ENCODE results near the gene FLOT2.
"Not testable (repeated sequence)": the region's sequence is repeated elsewhere in the genome, so short reads cannot be mapped to it uniquely, and the experiment has no call there.

Gene FLOT2, protein sequence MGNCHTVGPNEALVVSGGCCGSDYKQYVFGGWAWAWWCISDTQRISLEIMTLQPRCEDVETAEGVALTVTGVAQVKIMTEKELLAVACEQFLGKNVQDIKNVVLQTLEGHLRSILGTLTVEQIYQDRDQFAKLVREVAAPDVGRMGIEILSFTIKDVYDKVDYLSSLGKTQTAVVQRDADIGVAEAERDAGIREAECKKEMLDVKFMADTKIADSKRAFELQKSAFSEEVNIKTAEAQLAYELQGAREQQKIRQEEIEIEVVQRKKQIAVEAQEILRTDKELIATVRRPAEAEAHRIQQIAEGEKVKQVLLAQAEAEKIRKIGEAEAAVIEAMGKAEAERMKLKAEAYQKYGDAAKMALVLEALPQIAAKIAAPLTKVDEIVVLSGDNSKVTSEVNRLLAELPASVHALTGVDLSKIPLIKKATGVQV

DNA sequence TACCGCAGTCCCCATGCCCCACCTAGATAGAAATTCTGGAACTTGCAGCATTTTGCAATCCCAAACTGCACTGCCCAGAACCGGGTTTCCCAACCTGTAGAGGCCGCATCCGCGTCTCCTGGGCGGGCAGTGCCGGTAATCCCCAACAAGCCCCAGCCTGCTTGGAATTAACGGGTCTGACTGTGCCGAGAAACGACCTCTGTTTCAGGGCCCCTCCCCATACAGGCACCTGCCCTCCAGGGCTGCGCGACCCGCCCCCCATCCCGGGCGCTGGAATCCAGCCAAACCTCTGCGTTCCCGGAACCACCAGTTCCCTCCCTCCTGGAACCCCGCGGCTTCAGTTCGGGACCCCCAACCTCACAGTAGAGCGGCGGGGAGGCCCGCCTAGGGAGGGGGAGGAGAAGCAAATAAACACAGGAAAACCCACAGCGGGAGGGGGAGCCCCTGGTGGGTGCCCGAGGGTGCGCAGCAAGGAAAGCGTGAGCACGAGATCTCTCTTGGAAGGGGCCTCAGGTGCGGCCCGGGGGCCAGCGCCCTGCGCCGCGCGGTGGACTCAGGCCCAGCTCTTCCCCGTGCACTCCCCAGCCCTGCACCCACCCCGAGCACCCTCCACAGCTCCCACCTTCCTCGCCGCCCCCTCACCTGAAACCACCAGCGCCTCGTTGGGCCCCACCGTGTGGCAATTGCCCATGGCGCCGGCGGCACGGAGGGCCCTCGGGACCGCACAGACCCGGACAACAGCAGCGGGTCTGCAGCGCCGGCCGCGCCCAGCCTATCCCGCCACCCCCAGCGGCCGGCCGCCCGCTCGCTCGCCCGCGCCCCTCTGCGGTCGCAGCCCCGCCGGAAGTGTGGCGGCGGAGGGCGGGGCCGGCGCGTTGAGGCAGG is at the start of gene FLOT2:
FLOT2 (minus strand) TSS at position 850 of the 885 bp plus-strand sequence; CDS start at position 691, 159 bp downstream.
- DNase-seq = peak; percentile 68 to 75

DNA sequence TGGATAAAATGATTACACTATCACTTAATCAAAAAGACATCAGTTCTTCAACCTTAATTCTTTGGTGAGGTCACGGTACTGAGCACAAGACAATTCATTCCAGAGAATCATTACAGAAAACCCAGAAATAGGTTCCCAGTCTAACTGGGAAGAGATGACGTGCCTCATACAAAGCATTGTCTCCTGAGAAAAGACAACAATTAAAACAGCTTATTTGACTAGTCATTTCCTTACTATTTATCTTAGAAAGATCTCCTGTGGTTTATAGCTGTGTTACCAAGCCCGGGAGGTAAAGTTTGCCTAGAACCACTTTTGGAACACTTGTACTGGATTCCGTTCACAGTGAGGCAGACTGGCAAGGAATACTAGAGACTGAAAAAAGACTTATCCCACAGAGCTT is 48.7 kb upstream of the FLOT2 start:
- no peak for DNase-seq

DNA sequence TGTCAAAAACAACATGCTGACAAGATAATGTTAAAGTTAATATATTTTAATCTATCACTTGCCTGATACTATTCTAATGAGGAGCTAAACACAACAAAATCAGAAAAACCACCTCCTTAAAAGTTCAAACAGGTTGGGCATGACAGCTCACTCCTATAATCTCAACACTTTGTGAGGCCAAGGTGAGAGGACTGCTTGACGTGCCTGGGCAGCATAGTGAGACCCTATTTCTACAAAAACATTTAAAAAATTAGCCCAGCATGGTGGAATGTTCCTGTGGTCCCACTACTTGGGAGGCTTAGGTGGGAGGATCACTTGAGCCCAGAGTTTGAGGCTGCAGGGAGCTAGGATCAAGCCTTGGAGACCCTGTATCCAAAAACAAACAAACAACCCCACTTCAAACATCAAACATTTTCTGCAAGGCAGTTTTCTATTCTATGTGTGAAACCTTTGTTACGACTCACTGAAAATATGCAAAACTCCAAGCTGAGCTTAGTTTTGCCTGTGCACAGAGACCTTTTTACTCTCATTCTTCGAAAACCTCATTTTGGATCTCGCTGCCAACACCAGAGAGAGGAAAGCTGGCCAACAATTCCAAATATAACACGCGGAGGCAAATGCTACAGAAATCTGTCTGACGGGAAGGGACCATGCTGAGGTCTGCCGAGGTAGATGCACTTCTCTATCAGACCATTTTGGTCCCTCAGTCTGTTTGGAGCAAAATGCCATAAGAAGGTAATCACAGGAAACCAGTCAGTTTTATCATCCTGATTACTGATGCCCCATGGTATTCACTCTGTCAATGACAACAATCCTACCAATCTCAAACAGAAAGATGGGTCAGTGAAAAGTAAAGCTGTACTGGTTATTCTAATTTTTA is 47.6 kb upstream of the FLOT2 start:
- DNase-seq = no peak

DNA sequence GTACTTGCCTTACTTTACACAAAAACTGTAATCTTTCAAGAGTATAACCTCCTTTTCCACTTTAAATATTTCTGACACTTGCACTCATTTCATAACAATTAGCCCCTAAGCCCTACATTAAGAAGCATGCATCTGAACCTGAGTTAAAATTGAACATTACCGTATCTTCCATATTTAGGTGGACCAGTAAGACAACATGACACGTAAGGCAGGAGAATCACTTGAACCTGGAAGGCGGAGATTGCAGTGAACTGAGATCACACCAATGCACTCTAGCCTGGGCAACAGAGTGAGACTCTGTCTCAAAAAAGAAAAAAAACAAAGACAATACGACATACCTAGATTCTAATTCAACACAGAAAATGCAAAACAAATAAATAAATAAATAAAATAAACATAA is 46.8 kb upstream of the FLOT2 start:
- no peak for DNase-seq

DNA sequence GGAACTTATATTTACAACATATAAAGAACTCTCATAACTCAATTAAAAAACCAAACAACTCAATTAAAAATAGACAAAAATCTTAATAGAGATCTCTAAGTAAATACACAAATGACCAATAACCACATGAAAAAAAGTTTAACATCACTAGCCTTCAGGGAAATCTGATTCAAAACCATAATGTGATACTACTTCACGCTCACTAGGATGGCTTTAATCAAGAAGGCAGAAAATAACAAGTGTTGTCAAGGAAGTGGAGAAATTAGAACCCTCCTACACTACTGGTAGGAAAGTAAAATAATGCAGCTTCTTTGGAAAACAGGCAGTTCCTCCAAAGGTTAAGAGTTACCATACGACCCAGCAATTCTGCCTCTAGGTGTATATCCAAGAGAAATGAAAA is 45.4 kb upstream of the FLOT2 start:
- no peak for DNase-seq

DNA sequence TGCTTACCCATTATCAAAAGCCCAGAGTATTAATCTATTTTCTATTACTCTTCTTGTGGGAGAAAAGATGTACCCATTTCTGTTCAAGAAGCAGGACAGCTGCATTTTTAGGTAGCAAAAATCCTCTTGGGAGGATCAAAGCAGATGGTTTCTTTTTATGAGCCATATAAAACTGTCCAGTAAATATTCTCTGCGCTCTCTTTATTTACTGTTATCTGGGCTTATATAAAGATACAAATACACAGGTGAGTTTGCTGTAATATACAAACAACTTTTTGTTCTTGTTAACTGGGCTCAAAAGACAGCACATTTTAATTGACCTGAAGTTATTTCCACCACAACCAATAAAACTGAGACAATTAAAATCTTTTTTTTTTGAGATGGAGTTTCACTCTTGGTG is 43.7 kb upstream of the FLOT2 start:
- no peak for DNase-seq

DNA sequence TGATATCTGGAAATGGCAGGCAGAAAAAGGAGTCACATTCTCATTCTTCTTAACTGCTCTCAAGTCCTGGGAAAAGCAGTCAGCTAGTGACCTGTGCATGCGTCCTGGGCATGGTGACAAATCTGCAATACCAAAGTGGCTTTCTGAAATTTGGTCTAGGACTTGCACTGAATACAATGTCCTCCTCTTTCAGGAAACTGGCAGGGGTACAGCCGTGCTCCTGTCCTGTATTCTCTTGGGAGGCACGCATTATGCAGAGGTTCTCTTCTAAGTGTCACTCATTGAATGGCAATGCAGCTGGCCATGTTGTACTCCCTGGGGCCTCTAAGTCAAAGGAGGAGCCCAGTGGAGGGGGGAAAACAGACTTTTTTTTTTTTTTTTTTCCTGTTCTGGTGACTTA is 43.1 kb upstream of the FLOT2 start:
- DNase-seq = no peak

DNA sequence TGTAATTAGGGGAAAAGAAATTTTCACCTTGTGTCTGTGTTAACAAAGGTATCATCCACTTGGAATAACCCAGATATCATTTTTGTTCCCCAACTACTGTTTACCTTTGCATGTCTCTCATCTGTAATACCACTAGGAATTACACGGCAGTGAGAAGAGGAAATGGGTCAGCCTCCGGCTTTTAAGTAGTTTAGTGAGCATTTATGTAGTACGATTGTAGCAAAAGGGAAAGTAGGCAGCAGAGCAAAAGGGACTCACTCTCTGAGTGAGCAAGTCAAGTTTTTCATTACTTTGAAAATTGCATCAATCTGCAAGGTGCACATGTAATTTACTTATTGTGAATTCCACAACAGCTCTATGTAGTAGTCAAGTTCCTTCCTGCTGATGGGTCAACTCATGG is 42.6 kb upstream of the FLOT2 start:
- DNase-seq = no peak

DNA sequence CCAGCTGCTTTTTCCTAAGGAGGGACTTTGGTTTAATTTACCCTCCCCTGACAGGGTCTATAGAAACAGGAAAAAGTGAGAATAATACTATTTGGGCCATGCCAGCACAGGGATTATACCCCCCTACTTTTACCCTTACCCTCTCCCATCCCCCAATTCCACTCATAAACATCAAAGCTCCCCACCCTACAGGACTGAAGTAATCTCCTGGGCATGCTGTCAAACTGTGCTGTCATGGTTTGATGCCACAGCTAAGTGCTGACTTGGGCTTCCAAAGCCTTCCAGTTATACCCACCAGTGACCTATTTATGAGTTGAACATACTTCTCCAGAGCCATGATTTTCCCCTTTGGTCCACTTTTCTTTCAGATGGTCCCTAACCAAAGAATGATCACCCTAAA is 41.0 kb upstream of the FLOT2 start:
- DNase-seq = no peak

DNA sequence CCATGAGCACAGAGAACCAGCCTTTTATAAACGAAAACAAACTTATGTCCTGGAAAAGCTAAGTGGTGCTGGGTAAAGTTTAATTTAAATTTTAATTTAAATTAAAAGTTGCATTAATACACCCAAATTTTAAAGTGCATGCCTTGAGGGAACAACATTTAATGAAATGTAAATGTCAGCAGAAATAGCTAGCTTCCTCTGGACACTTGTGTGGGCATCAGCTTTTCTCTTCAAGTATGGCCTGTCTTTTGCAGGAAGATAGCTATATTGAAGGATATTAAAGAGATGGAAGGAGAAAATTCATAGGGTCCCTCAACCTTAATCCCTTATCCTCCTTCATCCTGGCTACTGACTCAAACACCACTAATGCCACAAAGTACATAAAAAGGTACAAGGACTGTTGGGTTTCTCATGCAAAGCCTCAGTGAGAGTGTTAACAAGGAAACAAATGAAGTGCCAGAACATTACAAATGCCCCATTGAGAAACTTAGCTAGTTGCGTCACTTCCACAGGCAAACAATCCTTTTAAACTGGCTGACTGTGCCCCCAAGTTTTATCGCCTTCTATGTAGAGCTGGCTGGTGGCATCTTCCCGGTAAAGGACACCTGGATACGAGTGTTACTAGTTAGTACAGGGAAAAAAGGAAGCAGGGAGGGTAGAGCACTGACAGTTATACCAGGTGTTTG is 39.7 kb upstream of the FLOT2 start:
- no peak for DNase-seq

DNA sequence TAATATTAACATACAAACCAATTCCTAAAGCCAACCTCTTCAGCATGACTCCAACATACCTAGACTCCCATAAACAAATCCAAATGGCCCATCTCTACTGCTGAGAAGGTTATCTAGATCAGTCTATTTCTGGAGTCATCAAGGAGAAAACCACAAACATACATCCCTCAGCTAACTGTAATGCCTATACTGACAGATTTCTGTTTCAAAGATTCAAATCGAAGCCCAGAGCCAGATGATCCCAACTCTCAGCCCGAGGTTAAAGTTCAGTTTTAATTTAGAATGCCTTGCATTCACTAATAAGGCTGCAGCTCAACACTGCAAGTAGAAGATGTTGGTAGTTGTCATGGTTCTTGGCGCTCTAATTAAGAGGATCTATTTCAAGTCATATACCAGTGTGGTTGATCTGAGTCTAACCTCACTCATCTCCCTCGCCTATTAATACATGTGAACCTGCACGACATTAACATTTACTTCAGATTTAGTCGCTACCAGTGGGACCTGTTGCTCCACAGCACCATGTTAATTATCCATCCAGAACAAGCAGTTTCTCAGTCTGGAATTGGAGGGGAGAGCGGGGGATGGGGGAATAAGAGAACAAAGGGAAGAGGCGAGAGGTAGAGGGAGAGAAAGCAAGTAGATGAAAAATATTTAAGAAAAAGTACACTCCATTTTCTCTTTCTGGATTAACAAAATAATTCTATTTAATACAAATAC is 38.4 kb upstream of the FLOT2 start:
- DNase-seq = no peak

DNA sequence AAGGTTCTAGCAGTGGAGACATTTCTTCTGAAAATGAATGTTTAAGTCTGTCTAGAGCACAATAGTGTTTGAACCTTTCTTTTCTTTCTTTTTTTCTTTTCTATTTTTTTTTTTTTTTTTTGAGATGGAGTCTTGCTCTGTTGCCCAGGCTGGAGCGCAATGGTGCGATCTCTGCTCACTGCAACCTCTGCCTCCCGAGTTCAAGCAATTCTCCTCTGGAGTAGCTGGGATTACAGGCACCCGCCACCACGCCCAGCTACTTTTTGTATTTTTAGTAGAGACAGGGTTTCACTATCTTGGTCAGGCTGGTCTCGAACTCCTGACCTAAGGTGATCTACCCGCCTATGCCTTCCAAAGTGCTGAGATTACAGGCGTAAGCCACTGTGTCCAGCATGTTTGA is 37.0 kb upstream of the FLOT2 start:
- DNase-seq = not testable (repeated sequence)

DNA sequence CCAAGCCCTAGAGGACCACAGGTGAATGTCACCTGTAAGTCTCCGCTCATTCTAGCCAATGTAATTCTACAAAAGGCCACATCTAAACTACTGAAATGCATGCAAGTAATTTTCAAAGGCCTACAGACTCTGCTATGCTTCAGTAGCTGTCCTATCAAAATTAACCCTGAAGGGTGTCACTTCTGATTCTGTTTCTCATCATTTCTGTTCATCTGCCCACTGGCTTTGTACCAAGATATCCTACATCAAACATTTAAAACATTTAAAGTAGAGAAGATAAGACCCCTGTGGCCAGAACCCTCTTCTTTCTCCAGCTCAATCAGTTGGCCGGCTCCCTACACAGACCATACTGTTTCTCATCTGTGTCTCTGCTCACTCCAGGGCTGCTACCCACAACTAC is 32.3 kb upstream of the FLOT2 start:
- no peak for DNase-seq

DNA sequence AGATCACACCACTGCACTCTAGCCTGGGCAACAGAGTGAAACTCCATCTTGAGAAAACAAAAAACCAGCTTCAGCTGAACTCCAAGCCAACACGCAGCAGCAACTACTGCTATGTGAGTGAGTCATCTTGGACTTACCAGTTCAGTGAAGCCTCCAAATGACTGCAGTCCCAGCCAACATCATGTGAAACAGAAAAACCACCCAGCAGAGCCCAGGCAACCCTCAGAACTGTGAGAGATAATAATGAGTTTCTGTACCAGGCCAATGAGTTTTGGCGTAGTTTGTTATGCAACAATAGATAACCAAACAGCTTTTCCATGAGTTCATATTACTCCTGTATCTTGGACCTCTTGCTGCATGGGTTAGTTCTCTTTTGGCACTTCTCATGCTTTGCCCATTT is 30.5 kb upstream of the FLOT2 start:
- peak; percentile 19 to 33 for DNase-seq

DNA sequence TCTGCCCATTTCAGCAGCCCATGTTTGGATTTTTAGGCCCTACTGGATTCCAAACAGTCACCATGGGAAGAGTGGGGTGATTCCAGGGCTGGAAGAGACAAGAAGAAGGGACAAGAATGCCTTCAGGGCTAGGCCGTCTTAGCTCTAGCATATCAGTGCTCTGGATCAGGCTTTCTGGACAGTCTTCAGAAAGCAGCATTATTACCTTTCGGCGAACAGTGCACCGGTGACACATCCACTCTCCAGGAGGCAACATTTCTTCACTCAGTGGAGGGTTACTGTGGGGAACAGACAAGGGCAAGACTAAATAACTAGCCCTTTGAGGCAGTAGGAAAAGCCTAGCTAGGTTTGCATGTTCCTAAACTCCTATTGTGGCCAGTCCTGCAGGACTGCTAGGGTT is 29.3 kb upstream of the FLOT2 start:
- DNase-seq = no peak

DNA sequence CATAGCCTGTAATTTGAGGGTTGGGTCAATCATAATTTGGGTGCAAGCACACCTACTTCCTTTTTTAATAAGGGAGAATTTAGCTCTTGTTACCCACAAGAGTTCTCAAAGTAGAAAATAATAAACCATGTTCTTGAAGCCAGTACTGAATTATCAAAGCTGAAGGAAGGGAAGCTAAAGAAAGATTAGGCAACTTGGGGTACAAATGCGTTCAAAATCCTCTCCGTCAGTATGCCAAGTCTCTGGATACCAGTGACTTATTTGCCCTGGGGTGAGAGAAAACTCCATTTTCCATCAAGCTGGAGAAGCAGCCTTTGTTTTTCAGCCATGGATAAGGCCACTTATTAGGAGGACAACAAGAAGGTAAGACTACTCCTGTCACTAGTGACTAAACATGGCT is 28.8 kb upstream of the FLOT2 start:
- no peak for DNase-seq

DNA sequence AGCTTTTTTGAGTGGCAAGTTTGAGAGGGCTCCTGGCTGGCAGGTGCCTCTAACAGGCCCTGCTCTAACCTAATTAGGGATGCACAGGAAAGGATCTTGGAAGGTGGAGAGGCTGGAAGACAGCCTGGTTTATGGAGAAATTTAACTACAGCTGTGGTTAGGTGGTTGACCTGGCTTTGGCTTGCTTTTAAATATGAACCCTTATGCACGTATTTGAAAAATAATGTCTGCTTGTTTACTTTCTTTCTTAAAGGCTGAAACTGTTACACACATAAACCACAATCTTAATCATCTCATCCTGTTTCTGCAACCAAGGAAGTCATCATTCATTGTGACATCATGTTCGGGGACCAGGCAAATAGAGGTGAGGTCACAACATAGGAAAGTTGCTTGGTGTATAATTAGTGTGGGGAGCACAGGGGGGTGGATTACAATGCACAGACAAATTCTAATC is 28.4 kb upstream of the FLOT2 start:
- peak in 1 of 2 donors; percentile 40 for DNase-seq

DNA sequence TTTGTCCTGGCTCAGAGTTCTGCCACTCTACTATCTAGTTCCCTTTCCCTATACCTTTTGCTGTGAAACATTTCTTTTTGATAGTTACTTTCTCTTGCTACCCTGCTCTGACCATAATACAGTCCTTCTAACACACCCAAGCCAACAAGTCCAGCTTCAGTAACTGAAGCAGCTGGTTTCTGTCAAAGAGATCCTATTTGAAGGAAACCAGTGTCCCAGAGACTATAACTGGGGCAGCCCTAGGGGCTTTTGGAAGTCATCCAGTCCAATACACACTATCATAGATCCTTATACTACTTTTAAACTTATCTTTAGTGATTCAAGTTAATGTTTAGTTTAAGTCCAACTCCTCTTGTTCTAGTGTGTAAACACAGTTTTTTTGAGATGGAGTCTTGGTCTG is 22.7 kb upstream of the FLOT2 start:
- DNase-seq = no peak

DNA sequence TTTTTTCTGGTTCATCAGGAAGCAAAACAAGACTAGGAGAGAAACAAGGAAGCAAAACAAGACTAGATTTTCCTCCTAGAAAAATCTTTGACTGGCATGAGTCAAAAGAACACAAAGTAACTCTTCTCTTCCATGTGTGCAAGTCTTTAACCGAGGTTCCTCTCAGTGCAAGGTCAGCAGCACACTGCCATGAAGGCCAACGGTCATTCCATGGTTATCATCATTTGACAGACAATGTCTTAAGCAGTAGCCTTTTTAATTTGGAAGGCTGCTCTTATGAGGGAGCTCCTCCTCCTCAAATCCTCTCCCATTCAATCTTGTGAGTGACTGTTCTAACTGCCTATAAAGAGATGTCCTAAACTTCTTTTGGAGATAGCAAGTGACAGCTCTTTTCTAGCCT is 20.8 kb upstream of the FLOT2 start:
- DNase-seq = no peak

DNA sequence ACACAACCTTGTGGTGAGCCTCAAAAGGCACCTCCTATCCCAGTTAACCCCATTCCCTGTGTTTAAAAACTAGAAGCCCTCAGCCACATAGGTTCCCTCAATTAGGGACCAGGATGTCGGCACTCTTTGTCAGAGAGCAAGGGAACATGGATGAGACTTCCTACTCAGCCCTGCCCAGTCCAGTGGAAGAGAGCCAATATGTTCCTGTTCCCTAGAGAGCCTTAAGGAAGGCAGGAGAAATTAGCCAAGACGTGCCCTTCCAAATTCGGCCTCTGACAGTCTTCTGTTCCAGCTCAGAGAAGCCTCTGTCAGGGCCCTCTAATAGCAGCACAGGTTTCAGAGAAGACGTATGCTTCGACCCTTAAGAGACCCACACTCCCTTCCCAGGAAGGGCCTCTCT is 19.9 kb upstream of the FLOT2 start:
- DNase-seq = no peak

DNA sequence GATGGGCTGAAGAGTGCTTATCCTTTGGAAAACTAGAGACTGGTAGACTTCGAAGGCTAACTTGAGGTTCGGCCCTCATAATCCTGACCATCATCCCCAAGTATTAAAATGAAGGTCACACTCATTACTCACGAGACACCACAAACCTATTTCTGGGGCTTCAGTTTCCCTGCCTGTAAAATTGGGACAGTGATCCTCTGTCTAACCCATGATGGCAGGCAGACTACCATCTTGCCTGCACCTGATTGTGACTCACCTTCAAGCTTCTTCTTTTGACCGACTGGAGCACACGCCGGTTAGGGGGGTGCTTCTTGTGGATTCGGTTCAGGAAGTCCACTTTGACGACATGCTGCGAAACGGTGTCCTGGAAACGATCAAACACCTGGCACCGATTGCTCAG is 19.5 kb upstream of the FLOT2 start:
- no peak for DNase-seq
